HepG2 (cell line): ENCODE measurements around the gene CTIF.

ENCODE experiments used
- CHD2 ChIP-seq: IDR thresholded peaks from 2 replicates; pipeline ENCODE4 v1.6.1; 2011; ENCODE audit warnings: low read depth, low read length, improper control_type of control experiment
- GTF2F1 ChIP-seq: fragments of 150-350 bp; IDR thresholded peaks from 2 replicates; pipeline ENCODE4 v1.6.1; 2014; ENCODE audit warnings: low read length
- HDAC2 ChIP-seq: sonication (generic); formaldehyde crosslinking; IDR thresholded peaks from 2 replicates; pipeline ENCODE4 v1.4.0; 2020; ENCODE audit warnings: missing genetic modification reagents
- TGIF2 ChIP-seq: IDR thresholded peaks from 2 replicates; pipeline ENCODE4 v1.6.1; 2016; ENCODE audit warnings: control low read depth, missing compliant biosample characterization
- ZBTB33 ChIP-seq: sonication (generic); formaldehyde crosslinking; IDR thresholded peaks from 2 replicates; pipeline ENCODE4 v1.4.0; 2020; ENCODE audit warnings: missing genetic modification reagents
- ZIK1 ChIP-seq: sonication (generic); formaldehyde crosslinking; IDR thresholded peaks from 2 replicates; pipeline ENCODE4 v1.5.0; 2020; ENCODE audit warnings: mild to moderate bottlenecking, low read depth, missing genetic modification reagents, borderline replicate concordance
- ZNF12 ChIP-seq: sonication (generic); formaldehyde crosslinking; IDR thresholded peaks from 2 replicates; pipeline ENCODE4 v1.5.0; 2020; ENCODE audit warnings: missing genetic modification reagents
- ZNF280B ChIP-seq: sonication (generic); formaldehyde crosslinking; IDR thresholded peaks from 2 replicates; pipeline ENCODE4 v1.5.0; 2020; ENCODE audit warnings: missing genetic modification reagents, mild to moderate bottlenecking, borderline replicate concordance
- ZNF318 ChIP-seq: sonication (generic); formaldehyde crosslinking; IDR thresholded peaks from 2 replicates; pipeline ENCODE4 v1.4.0; 2020; ENCODE audit warnings: mild to moderate bottlenecking, missing genetic modification reagents
- TF ChIP-seq, protein P1 (sequence below): sonication (generic); formaldehyde crosslinking; IDR thresholded peaks from 2 replicates; pipeline ENCODE4 v1.5.0; 2020; ENCODE audit warnings: mild to moderate bottlenecking, missing genetic modification reagents, moderate library complexity
- TF ChIP-seq, protein P2 (sequence below): conservative IDR thresholded peaks from 2 replicates; pipeline ENCODE4 v1.6.1; 2018; ENCODE audit warnings: missing genetic modification reagents
- TF ChIP-seq, protein P3 (sequence below): sonication (generic); formaldehyde crosslinking; IDR thresholded peaks from 2 replicates; pipeline ENCODE4 v1.5.0; 2020; ENCODE audit warnings: missing genetic modification reagents
- TF ChIP-seq, protein P4 (sequence below): sonication (generic); formaldehyde crosslinking; IDR thresholded peaks from 2 replicates; pipeline ENCODE4 v1.9.0; 2022; ENCODE audit warnings: missing genetic modification reagents, mild to moderate bottlenecking, borderline replicate concordance

- TF ChIP-seq, protein P1, sequence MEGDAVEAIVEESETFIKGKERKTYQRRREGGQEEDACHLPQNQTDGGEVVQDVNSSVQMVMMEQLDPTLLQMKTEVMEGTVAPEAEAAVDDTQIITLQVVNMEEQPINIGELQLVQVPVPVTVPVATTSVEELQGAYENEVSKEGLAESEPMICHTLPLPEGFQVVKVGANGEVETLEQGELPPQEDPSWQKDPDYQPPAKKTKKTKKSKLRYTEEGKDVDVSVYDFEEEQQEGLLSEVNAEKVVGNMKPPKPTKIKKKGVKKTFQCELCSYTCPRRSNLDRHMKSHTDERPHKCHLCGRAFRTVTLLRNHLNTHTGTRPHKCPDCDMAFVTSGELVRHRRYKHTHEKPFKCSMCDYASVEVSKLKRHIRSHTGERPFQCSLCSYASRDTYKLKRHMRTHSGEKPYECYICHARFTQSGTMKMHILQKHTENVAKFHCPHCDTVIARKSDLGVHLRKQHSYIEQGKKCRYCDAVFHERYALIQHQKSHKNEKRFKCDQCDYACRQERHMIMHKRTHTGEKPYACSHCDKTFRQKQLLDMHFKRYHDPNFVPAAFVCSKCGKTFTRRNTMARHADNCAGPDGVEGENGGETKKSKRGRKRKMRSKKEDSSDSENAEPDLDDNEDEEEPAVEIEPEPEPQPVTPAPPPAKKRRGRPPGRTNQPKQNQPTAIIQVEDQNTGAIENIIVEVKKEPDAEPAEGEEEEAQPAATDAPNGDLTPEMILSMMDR (CRISPR knock-in tag) = no peak
- no peak for TF ChIP-seq CHD2
- no peak for TF ChIP-seq HDAC2 (CRISPR knock-in tag)
- TF ChIP-seq ZIK1 (CRISPR knock-in tag) = no peak
- TF ChIP-seq ZBTB33 (CRISPR knock-in tag) = no peak
- TF ChIP-seq ZNF12 (CRISPR knock-in tag) = no peak
- TF ChIP-seq, protein P2, sequence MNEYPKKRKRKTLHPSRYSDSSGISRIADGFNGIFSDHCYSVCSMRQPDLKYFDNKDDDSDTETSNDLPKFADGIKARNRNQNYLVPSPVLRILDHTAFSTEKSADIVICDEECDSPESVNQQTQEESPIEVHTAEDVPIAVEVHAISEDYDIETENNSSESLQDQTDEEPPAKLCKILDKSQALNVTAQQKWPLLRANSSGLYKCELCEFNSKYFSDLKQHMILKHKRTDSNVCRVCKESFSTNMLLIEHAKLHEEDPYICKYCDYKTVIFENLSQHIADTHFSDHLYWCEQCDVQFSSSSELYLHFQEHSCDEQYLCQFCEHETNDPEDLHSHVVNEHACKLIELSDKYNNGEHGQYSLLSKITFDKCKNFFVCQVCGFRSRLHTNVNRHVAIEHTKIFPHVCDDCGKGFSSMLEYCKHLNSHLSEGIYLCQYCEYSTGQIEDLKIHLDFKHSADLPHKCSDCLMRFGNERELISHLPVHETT (CRISPR knock-in tag) = no peak
- no peak for TF ChIP-seq TGIF2 (CRISPR knock-in tag)
- no peak for TF ChIP-seq GTF2F1
- TF ChIP-seq, protein P3, sequence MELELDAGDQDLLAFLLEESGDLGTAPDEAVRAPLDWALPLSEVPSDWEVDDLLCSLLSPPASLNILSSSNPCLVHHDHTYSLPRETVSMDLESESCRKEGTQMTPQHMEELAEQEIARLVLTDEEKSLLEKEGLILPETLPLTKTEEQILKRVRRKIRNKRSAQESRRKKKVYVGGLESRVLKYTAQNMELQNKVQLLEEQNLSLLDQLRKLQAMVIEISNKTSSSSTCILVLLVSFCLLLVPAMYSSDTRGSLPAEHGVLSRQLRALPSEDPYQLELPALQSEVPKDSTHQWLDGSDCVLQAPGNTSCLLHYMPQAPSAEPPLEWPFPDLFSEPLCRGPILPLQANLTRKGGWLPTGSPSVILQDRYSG = no peak
- no peak for TF ChIP-seq ZNF318 (CRISPR knock-in tag)
- TF ChIP-seq, protein P4, sequence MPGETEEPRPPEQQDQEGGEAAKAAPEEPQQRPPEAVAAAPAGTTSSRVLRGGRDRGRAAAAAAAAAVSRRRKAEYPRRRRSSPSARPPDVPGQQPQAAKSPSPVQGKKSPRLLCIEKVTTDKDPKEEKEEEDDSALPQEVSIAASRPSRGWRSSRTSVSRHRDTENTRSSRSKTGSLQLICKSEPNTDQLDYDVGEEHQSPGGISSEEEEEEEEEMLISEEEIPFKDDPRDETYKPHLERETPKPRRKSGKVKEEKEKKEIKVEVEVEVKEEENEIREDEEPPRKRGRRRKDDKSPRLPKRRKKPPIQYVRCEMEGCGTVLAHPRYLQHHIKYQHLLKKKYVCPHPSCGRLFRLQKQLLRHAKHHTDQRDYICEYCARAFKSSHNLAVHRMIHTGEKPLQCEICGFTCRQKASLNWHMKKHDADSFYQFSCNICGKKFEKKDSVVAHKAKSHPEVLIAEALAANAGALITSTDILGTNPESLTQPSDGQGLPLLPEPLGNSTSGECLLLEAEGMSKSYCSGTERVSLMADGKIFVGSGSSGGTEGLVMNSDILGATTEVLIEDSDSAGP (CRISPR knock-in tag) = no peak
- TF ChIP-seq ZNF280B (CRISPR knock-in tag) = no peak
Measured at GRCh38 chr18:48597110-48597509, 58.3 kb downstream of the CTIF start.
